K562 (cell line): ENCODE measurements around the gene CDKL1. TPM values are rescaled to one million over a fixed set of nuclear protein-coding genes. Genes with fewer than 3 reads are reported as not detected.
A peak's percentile ranks its signal among the peaks of the same experiment; 100 is the strongest.

Source experiments
- ATAC-seq: fragments of 200-7000 bp; cut with Tn5 transposase; 3 replicates; pipeline ENCODE4 v1.9.1; 2020; ENCODE audit warnings: moderate library complexity
- BruUV-seq: library from RNA; stranded (reverse); fragments of 400-500 nt; replicated peaks from 2 replicates; lab custom pipeline; 2021; lab: Mats Ljungman, UMichigan
- CTCF ChIA-PET: fragments of 300-600 bp; formaldehyde crosslinking; extraction: SDS; loops from one replicate; lab custom pipeline; 2021; ENCODE audit warnings: low intra/inter-chr PET ratio; lab: Yijun Ruan, JAX
- POLR2A ChIA-PET: fragments of 300-600, 350-650 bp; sonication (Branson Sonifier 250); formaldehyde crosslinking; extraction: SDS; loops from one replicate; lab custom pipeline; 2021; ENCODE audit warnings: antibody characterized with exemption, inconsistent platforms; lab: Yijun Ruan, JAX
- DNase-seq, 4 experiments: peaks; one replicate each; pipeline versions ENCODE4 v3.0.0 to v3.0.0-alpha.2; 2011 to 2018; ENCODE audit warnings: low spot score in 3 of 4, mixed read lengths in 3 of 4; ENCODE audit errors: extremely low read depth in 1 of 4
- FAIRE-seq: peaks from 2 replicates; lab custom pipeline; 2011; peaks lifted over from hg19 to GRCh38; lab: Jason Lieb, UNC
- H2AFZ ChIP-seq: 2 replicates; pipeline ENCODE4 v1.6.0; 2011; ENCODE audit warnings: low read depth, low read length, control low read depth, inconsistent platforms
- H3K27ac ChIP-seq: fragments of 200-600 bp; 3 replicates; pipeline ENCODE4 v1.8.0; 2011; ENCODE audit warnings: low read depth, mild to moderate bottlenecking, control low read depth, inconsistent platforms, low read length, moderate library complexity, mixed read lengths; ENCODE audit errors: extremely low read depth
- H3K27me3 ChIP-seq, 2 experiments: fragments of 300-600 bp in 1 of 2; 2 replicates in 1 of 2; 3 replicates in 1 of 2; pipeline versions ENCODE4 v1.6.0 to v1.8.0; 2011; ENCODE audit warnings: inconsistent platforms in 2 of 2, low read length in 2 of 2, mild to moderate bottlenecking in 1 of 2, mixed read lengths in 1 of 2, moderate library complexity in 1 of 2; ENCODE audit not compliant: control insufficient read depth in 2 of 2, insufficient read depth in 2 of 2
- H3K36me3 ChIP-seq: fragments of 300-600 bp; 3 replicates; pipeline ENCODE4 v1.8.0; 2011; ENCODE audit warnings: mild to moderate bottlenecking, low read length, inconsistent platforms; ENCODE audit not compliant: control insufficient read depth, insufficient read depth
- H3K4me1 ChIP-seq, 2 experiments: fragments of 200-600 bp in 1 of 2; replicated peaks in 1 of 2; 2 replicates in 1 of 2; 3 replicates in 1 of 2; pipeline versions ENCODE4 v1.5.1 to v1.8.0; 2011; ENCODE audit warnings: inconsistent platforms in 2 of 2, low read length in 2 of 2, mild to moderate bottlenecking in 1 of 2, mixed read lengths in 1 of 2, moderate library complexity in 1 of 2; ENCODE audit not compliant: control insufficient read depth in 2 of 2, insufficient read depth in 2 of 2
- H3K4me2 ChIP-seq: 2 replicates; pipeline ENCODE4 v1.6.1; 2011; ENCODE audit warnings: low read length, control low read depth, inconsistent platforms, mixed read lengths; ENCODE audit not compliant: insufficient read depth
- H3K4me3 ChIP-seq: fragments of 200-600 bp; sonication (generic), shearing (Covaris generic); 2 replicates; pipeline ENCODE4 v1.5.1; 2016; ENCODE audit warnings: control low read depth, inconsistent platforms
- H3K79me2 ChIP-seq: fragments of 200-600 bp; 3 replicates; pipeline ENCODE4 v1.8.0; 2011; ENCODE audit warnings: low read length, inconsistent platforms; ENCODE audit not compliant: control insufficient read depth, insufficient read depth
- H3K9ac ChIP-seq, 2 experiments: 2 replicates each; pipeline versions ENCODE4 v1.6.0 to v1.6.1; 2011; ENCODE audit warnings: low read depth in 2 of 2, low read length in 2 of 2, control low read depth in 1 of 2, inconsistent platforms in 1 of 2, mild to moderate bottlenecking in 1 of 2, mixed read lengths in 1 of 2; ENCODE audit not compliant: insufficient read depth in 1 of 2
- H3K9me1 ChIP-seq: one replicate; pipeline ENCODE4 v1.6.0; 2011; ENCODE audit warnings: inconsistent platforms, mild to moderate bottlenecking, low read length, moderate library complexity; ENCODE audit not compliant: control insufficient read depth, insufficient read depth
- H3K9me3 ChIP-seq: replicated peaks from 2 replicates; pipeline ENCODE4 v1.5.1; 2011; ENCODE audit warnings: low read depth, low read length, inconsistent platforms; ENCODE audit not compliant: control insufficient read depth, insufficient read depth
- H4K20me1 ChIP-seq: replicated peaks from 2 replicates; pipeline ENCODE4 v1.6.1; 2011; ENCODE audit warnings: low read length, inconsistent platforms, mixed read lengths; ENCODE audit not compliant: control insufficient read depth, insufficient read depth
- ATF7 ChIP-seq: fragments of 450-650 bp; IDR thresholded peaks from 2 replicates; pipeline ENCODE4 v1.7.1; 2014; ENCODE audit warnings: mild to moderate bottlenecking, moderate library complexity
- CAMTA2 ChIP-seq: fragments of 250-450 bp; sonication (Bioruptor Pico); conservative IDR thresholded peaks from 2 replicates; pipeline ENCODE4 v1.5.1; 2022
- EP300 ChIP-seq: IDR thresholded peaks from 2 replicates; pipeline ENCODE4 v1.6.1; 2012; ENCODE audit warnings: low read length, improper control_type of control experiment
- MCM5 ChIP-seq: fragments of 450-650 bp; IDR thresholded peaks from 2 replicates; pipeline ENCODE4 v1.6.1; 2016; ENCODE audit warnings: low read depth
- SMAD2 ChIP-seq: fragments of 150-350 bp; IDR thresholded peaks from 2 replicates; pipeline ENCODE4 v1.6.1; 2014; ENCODE audit warnings: low read depth, mild to moderate bottlenecking, low read length
- TSC22D4 ChIP-seq: fragments of 450-650 bp; IDR thresholded peaks from 2 replicates; pipeline ENCODE4 v1.6.1; 2016; ENCODE audit warnings: missing genetic modification characterization, missing biosample characterization, control low read depth
- ZNF583 ChIP-seq: fragments of 250-450 bp; sonication (Bioruptor Pico); IDR thresholded peaks from 2 replicates; pipeline ENCODE4 v1.4.0; 2020
- ZNF668 ChIP-seq: fragments of 250-450 bp; sonication (Bioruptor Pico); IDR thresholded peaks from 2 replicates; pipeline ENCODE4 v1.8.0; 2022; ENCODE audit warnings: mild to moderate bottlenecking, inconsistent platforms
- ZNF707 ChIP-seq: fragments of 250-450 bp; sonication (Bioruptor Pico); conservative IDR thresholded peaks from 2 replicates; pipeline ENCODE4 v1.8.0; 2022; ENCODE audit warnings: inconsistent platforms, mild to moderate bottlenecking, moderate library complexity
- WGBS: fragments of 100-300 bp; shearing (Covaris generic); methylation state at CpG from one replicate; pipeline ENCODE4 v1.1.6; 2016; ENCODE audit warnings: low coverage, mixed read lengths; ENCODE audit not compliant: insufficient coverage; ENCODE audit errors: missing lambda C conversion rate; 5-methylcytosine and 5-hydroxymethylcytosine counted together
- in situ Hi-C: fragments of 300-500 bp; cut with MboI; formaldehyde crosslinking; loops from 4 replicates; pipeline ENCODE4 v1.15.0; 2018; ENCODE audit warnings: inconsistent platforms, mixed read lengths
- intact Hi-C: fragments of 100-400 bp; cut with micrococcal nuclease; formaldehyde crosslinking; loops from 2 replicates; pipeline ENCODE4 v1.14.2; 2022
- polyA plus RNA-seq, 8 experiments: library from polyadenylated mRNA; depleted of rRNA in 4 of 8; stranded (reverse) in 5 of 8; unstranded in 3 of 8; fragments of >200 nt; fragmentation: Nextera tagmentation in 2 of 8; fragmentation: Illumina TruSeq in 1 of 8; extraction: Ambion mirVana in 2 of 8; extraction: Trizol in 1 of 8; gene quantifications; 2 replicates each; pipeline versions ENCODE4 v1.2.1 to v1.2.3, GENCODE V29; 2011 to 2014; ENCODE audit warnings: inconsistent platforms in 1 of 8, missing spikeins in 1 of 8
- total RNA-seq, 7 experiments: library from RNA; depleted of rRNA in 6 of 7; stranded (reverse); fragments of >200 nt in 6 of 7; fragmentation: Illumina TruSeq in 2 of 7; extraction: Trizol in 2 of 7; gene quantifications; 2 replicates each; pipeline versions ENCODE4 v1.2.1 to v1.2.3, GENCODE V29; 2011 to 2021; ENCODE audit warnings: low replicate concordance in 1 of 7
- TF ChIP-seq, protein P1 (sequence below): fragments of 250-450 bp; sonication (Bioruptor Pico); IDR thresholded peaks from 2 replicates; pipeline ENCODE4 v1.8.0; 2022; ENCODE audit warnings: moderate library complexity, mild to moderate bottlenecking, inconsistent platforms
- TF ChIP-seq, protein P2 (sequence below): sonication (generic); formaldehyde crosslinking; IDR thresholded peaks from 2 replicates; pipeline ENCODE4 v1.8.0; 2023; ENCODE audit warnings: mild to moderate bottlenecking, missing genetic modification reagents
- TF ChIP-seq, protein P3 (sequence below): fragments of 450-650 bp; IDR thresholded peaks from 2 replicates; pipeline ENCODE4 v1.7.1; 2018; ENCODE audit warnings: mild to moderate bottlenecking, low read depth; ENCODE audit not compliant: partially characterized antibody
- TF ChIP-seq, protein P4 (sequence below): sonication (generic); formaldehyde crosslinking; IDR thresholded peaks from 2 replicates; pipeline ENCODE4 v1.8.1; 2023; ENCODE audit warnings: mild to moderate bottlenecking, missing genetic modification reagents

The CDKL1 gene
- total and polyA plus RNA-seq, 9 of the 15 experiments (the other 6 are each of a cell fraction or from before 2014, with no cell fraction given) = 2.3 to 35.0 (median 7.5) TPM

DNA sequence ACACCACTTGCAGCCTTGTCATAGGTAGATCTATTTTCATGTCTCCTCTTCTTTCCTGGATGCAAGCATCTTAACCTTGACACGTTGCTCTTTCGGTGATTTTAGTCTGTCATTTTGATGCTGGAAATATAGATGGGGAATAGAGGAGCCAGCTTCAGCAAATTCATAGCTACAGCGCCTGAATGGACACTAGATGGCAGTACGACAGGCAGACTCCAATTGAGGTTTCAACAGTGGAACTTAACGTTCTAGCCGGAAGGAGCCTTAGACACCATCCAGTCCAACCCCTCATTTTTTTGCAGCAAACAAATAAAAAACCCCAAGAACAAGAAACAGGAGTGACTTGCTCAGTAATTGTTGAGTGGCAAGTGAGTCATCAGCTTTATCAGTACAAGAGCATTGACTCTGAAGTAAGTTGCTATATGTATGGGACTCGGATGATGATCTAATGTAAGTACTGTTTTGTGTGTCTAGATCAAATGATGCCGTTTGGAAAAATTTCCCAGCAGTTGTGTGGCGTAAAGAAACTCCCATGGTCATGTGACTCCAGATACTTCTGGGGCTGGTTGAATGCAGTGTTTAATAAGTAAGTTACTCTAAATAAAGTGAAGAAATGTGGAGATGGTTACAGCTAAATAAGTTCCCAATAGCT lies 75.5 kb downstream of the CDKL1 start:
- Histone ChIP-seq H3K79me2 (peaks cover 21% of the 10 kb centered on the region), H3K27ac (peak overlapping the region; percentile 79), H3K4me1 (peaks cover 0 to 9% of the 10 kb centered on the region in 2 experiments; a peak in 3 of 5 replicates), H3K9me3 (no peaks in the 10 kb centered on the region), H4K20me1 (no peaks in the 10 kb centered on the region), H3K9me1 (no peaks in the 10 kb centered on the region), H3K36me3 (peaks cover 24% of the 10 kb centered on the region; the same call in 2 of the 3 replicates), H3K27me3 (no peaks in the 10 kb centered on the region), H3K4me2 (peak overlapping the region; percentile 71), H3K9ac (peak overlapping the region in 1 of 2 experiments; percentile 54; a peak in 2 of 4 replicates), H2AFZ (peak overlapping the region; percentile 84), H3K4me3 (0 out of 2 replicates have a peak overlapping the region, but pooled peaks have one; percentile 12)
- no TSS peak for BruUV-seq
- DNase-seq (peak; percentile 43 to 85 (median 60)), FAIRE-seq (peak; percentile 96), ATAC-seq (peak; percentile 96)
- ChIA-PET CTCF (interaction anchor here (0.8 to 2.2 kb wide), 3 partner anchors 68 to 453 kb away, joined by 3 to 13 read pairs (median 3); partner anchors contain the start of gene MAP4K5), POLR2A (interaction anchor here (0.9 to 1.6 kb wide), 6 partner anchors 9 to 442 kb away, joined by 3 to 9 read pairs (median 3); partner anchors contain the start of genes DMAC2L, L2HGDH and MAP4K5)
- in situ Hi-C loops (loop anchor here (10.0 kb wide), 1 partner anchor 204 kb away; no protein-coding TSS in a partner anchor), intact Hi-C loops (loop anchor here (1.0 to 5.0 kb wide), 4 partner anchors 21 to 456 kb away; partner anchors contain the start of genes CDKL1 and MAP4K5)
- 2% methylated on average over 9 of the region's 9 CpGs for WGBS
- TF ChIP-seq, protein P1, sequence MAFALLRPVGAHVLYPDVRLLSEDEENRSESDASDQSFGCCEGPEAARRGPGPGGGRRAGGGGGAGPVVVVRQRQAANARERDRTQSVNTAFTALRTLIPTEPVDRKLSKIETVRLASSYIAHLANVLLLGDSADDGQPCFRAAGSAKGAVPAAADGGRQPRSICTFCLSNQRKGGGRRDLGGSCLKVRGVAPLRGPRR = no peak
- peak; percentile 51; the same call in 1 of the 2 replicates for TF ChIP-seq EP300
- TF ChIP-seq SMAD2 = no peak
- TF ChIP-seq, protein P2, sequence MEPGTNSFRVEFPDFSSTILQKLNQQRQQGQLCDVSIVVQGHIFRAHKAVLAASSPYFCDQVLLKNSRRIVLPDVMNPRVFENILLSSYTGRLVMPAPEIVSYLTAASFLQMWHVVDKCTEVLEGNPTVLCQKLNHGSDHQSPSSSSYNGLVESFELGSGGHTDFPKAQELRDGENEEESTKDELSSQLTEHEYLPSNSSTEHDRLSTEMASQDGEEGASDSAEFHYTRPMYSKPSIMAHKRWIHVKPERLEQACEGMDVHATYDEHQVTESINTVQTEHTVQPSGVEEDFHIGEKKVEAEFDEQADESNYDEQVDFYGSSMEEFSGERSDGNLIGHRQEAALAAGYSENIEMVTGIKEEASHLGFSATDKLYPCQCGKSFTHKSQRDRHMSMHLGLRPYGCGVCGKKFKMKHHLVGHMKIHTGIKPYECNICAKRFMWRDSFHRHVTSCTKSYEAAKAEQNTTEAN (CRISPR knock-in tag) = no peak
- TF ChIP-seq, protein P3, sequence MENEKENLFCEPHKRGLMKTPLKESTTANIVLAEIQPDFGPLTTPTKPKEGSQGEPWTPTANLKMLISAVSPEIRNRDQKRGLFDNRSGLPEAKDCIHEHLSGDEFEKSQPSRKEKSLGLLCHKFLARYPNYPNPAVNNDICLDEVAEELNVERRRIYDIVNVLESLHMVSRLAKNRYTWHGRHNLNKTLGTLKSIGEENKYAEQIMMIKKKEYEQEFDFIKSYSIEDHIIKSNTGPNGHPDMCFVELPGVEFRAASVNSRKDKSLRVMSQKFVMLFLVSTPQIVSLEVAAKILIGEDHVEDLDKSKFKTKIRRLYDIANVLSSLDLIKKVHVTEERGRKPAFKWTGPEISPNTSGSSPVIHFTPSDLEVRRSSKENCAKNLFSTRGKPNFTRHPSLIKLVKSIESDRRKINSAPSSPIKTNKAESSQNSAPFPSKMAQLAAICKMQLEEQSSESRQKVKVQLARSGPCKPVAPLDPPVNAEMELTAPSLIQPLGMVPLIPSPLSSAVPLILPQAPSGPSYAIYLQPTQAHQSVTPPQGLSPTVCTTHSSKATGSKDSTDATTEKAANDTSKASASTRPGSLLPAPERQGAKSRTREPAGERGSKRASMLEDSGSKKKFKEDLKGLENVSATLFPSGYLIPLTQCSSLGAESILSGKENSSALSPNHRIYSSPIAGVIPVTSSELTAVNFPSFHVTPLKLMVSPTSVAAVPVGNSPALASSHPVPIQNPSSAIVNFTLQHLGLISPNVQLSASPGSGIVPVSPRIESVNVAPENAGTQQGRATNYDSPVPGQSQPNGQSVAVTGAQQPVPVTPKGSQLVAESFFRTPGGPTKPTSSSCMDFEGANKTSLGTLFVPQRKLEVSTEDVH = peak; percentile 12
- no peak for TF ChIP-seq ZNF668
- TF ChIP-seq, protein P4, sequence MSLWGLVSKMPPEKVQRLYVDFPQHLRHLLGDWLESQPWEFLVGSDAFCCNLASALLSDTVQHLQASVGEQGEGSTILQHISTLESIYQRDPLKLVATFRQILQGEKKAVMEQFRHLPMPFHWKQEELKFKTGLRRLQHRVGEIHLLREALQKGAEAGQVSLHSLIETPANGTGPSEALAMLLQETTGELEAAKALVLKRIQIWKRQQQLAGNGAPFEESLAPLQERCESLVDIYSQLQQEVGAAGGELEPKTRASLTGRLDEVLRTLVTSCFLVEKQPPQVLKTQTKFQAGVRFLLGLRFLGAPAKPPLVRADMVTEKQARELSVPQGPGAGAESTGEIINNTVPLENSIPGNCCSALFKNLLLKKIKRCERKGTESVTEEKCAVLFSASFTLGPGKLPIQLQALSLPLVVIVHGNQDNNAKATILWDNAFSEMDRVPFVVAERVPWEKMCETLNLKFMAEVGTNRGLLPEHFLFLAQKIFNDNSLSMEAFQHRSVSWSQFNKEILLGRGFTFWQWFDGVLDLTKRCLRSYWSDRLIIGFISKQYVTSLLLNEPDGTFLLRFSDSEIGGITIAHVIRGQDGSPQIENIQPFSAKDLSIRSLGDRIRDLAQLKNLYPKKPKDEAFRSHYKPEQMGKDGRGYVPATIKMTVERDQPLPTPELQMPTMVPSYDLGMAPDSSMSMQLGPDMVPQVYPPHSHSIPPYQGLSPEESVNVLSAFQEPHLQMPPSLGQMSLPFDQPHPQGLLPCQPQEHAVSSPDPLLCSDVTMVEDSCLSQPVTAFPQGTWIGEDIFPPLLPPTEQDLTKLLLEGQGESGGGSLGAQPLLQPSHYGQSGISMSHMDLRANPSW (CRISPR knock-in tag) = no peak
- no peak for TF ChIP-seq TSC22D4 (tag)
- no peak for TF ChIP-seq ZNF707 (CRISPR knock-in tag)
- no peak for TF ChIP-seq ZNF583 (CRISPR knock-in tag)
- peak; percentile 80 for TF ChIP-seq ATF7
- TF ChIP-seq MCM5 = no peak
- no peak for TF ChIP-seq CAMTA2 (CRISPR knock-in tag)
